Breast epithelium (tissue), 3 donors: ENCODE results near the gene LITAFD.

Experiments used
- POLR2A ChIP-seq: fragments of 450-650 bp; IDR thresholded peaks from one replicate; pipeline ENCODE4 v1.6.1; 2016; ENCODE audit warnings: antibody characterized with exemption, mild to moderate bottlenecking, moderate library complexity
- TF ChIP-seq, protein P1 (sequence below), 3 donors: fragments of 450-650 bp; IDR thresholded peaks; one replicate each; pipeline ENCODE4 v1.5.1; 2016 to 2017; ENCODE audit warnings: antibody characterized with exemption in 3 of 3, mild to moderate bottlenecking in 3 of 3, moderate library complexity in 3 of 3

DNA sequence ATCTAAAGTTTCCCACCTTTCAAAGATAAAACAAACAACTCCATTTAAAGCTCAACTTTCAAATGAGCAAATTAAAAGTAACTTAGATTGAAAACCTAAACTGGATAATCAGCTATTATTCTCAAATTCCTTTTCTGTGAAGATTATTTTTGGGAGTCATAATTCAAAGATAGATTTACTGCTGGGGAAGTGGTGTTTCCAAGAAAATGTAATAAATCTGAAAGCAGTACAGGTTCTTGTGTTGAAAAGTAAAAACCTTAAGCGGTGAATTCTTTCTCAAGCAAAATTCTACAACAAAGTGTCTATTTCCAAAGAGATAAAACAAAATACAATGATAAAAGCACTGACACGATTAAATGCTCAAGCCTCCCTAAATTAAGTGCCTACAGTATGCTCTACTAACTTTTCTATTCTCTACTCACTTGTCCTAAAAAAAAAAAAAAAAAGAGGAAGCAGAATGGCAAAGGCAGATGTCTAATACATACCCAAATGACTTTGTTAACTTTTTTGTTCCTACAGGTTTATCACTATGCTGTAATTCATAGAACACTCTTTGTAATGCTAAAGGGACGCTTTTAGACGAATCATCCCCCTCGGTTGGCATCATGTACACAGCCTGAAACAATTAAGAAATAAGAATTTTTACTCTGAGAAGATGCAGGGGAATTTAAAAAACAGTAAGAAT is 34.5 kb downstream of the LITAFD start:
- TF ChIP-seq, protein P1, sequence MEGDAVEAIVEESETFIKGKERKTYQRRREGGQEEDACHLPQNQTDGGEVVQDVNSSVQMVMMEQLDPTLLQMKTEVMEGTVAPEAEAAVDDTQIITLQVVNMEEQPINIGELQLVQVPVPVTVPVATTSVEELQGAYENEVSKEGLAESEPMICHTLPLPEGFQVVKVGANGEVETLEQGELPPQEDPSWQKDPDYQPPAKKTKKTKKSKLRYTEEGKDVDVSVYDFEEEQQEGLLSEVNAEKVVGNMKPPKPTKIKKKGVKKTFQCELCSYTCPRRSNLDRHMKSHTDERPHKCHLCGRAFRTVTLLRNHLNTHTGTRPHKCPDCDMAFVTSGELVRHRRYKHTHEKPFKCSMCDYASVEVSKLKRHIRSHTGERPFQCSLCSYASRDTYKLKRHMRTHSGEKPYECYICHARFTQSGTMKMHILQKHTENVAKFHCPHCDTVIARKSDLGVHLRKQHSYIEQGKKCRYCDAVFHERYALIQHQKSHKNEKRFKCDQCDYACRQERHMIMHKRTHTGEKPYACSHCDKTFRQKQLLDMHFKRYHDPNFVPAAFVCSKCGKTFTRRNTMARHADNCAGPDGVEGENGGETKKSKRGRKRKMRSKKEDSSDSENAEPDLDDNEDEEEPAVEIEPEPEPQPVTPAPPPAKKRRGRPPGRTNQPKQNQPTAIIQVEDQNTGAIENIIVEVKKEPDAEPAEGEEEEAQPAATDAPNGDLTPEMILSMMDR (IDR thresholded peaks at IDR 0.05) = no peak
- TF ChIP-seq POLR2A = no peak
